Esophagus muscularis mucosa (tissue), 4 donors: ENCODE measurements around the gene C1orf216. TPM values are rescaled to one million over a fixed set of nuclear protein-coding genes. Genes with fewer than 3 reads are reported as not detected.
"Not testable (repeated sequence)": the region's sequence is repeated elsewhere in the genome, so short reads cannot be mapped to it uniquely, and the experiment has no call there.

Experiments used
- DNase-seq: peaks from one replicate; pipeline ENCODE4 v3.0.0-alpha.2; 2017; ENCODE audit errors: extremely low spot score
- H3K27ac ChIP-seq, 4 donors: fragments of 200-600 bp; sonication (generic); replicated peaks in 1 of 4; 1 replicate in 3 of 4; 2 replicates in 1 of 4; pipeline ENCODE4 v1.5.1; 2016 to 2019; ENCODE audit warnings: mild to moderate bottlenecking in 1 of 4
- H3K27me3 ChIP-seq, 4 donors: fragments of 200-600 bp; sonication (generic); one replicate each; pipeline versions ENCODE4 v1.5.1 to v1.6.0; 2016 to 2019
- H3K36me3 ChIP-seq, 4 donors: fragments of 200-600 bp; sonication (generic); one replicate each; pipeline ENCODE4 v1.5.1; 2016 to 2019
- H3K4me1 ChIP-seq, 4 donors: fragments of 200-600 bp; sonication (generic); one replicate each; pipeline ENCODE4 v1.5.1; 2016 to 2019
- H3K4me3 ChIP-seq, 4 donors: fragments of 200-600 bp; sonication (generic); 1 replicate in 2 of 4; 2 replicates in 2 of 4; pipeline ENCODE4 v1.5.1; 2016 to 2019; ENCODE audit warnings: mild to moderate bottlenecking in 4 of 4, moderate library complexity in 1 of 4
- H3K9me3 ChIP-seq, 4 donors: fragments of 200-600 bp; sonication (generic); 1 replicate in 3 of 4; 2 replicates in 1 of 4; pipeline ENCODE4 v1.5.1; 2016 to 2019
- CTCF ChIP-seq, 3 experiments: fragments of 200-600 bp in 2 of 3; fragments of 450-650 bp in 1 of 3; sonication (generic) in 2 of 3; IDR thresholded peaks; one replicate each; pipeline ENCODE4 v1.5.1; 2017 to 2019; ENCODE audit warnings: antibody characterized with exemption in 3 of 3, mild to moderate bottlenecking in 2 of 3, moderate library complexity in 1 of 3
- EP300 ChIP-seq: sonication (generic); formaldehyde crosslinking; IDR thresholded peaks from one replicate; pipeline ENCODE4 v1.6.1; 2017; ENCODE audit warnings: antibody characterized with exemption
- POLR2A ChIP-seq: fragments of 450-650 bp; IDR thresholded peaks from one replicate; pipeline ENCODE4 v1.6.1; 2017; ENCODE audit warnings: antibody characterized with exemption, moderate library complexity, mild to moderate bottlenecking, low read depth
- POLR2AphosphoS5 ChIP-seq, 2 donors: sonication (generic); formaldehyde crosslinking; IDR thresholded peaks; one replicate each; pipeline ENCODE4 v1.6.1; 2017; ENCODE audit warnings: antibody characterized with exemption in 2 of 2
- WGBS: methylation state at CpG from one replicate; pipeline ENCODE4 v1.1.5; 2018; 5-methylcytosine and 5-hydroxymethylcytosine counted together
- intact Hi-C: fragments of 100-400 bp; cut with DNase I; formaldehyde crosslinking; loops from one replicate; pipeline ENCODE4 v1.15.1; 2023
- total RNA-seq, 4 donors: library from RNA; depleted of rRNA; stranded (reverse); fragments of >200 nt; gene quantifications; one replicate each; pipeline versions ENCODE4 v1.1.0 to v1.2.1, GENCODE V29; 2016

Gene C1orf216
- total RNA-seq, 4 donors from 2014 or later, result 20.5 to 33.2 (median 28.2) TPM

GRCh38 chr1:35691571-35692220 lies 27.0 kb downstream of the C1orf216 start:
- Histone ChIP-seq H3K27ac (no peak overlapping the region), H3K36me3 (no peaks in the 10 kb centered on the region), H3K4me1 (no peaks in the 10 kb centered on the region), H3K27me3 (peaks cover 0 to 20% (median 0%) of the 10 kb centered on the region in 4 donors), H3K4me3 (no peak overlapping the region), H3K9me3 (no peaks in the 10 kb centered on the region)
- no peak for DNase-seq
- intact Hi-C loops, result no loop called here
- no peak for TF ChIP-seq CTCF (IDR thresholded peaks at IDR 0.05)
- TF ChIP-seq POLR2AphosphoS5 (IDR thresholded peaks at IDR 0.05), result no peak
- no peak for TF ChIP-seq EP300
- no peak for TF ChIP-seq POLR2A
- 75% methylated on average over 8 of the region's 8 CpGs for WGBS

- peaks cover 0 to 19% (median 0%) of the 10 kb centered on the region in 4 donors for H3K27me3 ChIP-seq
- 47% methylated on average over 9 of the region's 9 CpGs for WGBS
Observed at GRCh38 chr1:35691080-35691479, 27.6 kb downstream of the C1orf216 start.

GRCh38 chr1:35690103-35690502 lies 28.6 kb downstream of the C1orf216 start:
- H3K9me3 ChIP-seq, H3K27me3 ChIP-seq, H3K36me3 ChIP-seq, DNase-seq, H3K4me3 ChIP-seq, H3K27ac ChIP-seq, intact Hi-C loops, H3K4me1 ChIP-seq: not testable (repeated sequence)
- 86% methylated on average over 4 of the region's 4 CpGs for WGBS

More at GRCh38 chr1:35691080-35691479, 27.6 kb downstream of the C1orf216 start:
- no peak for DNase-seq
- Histone ChIP-seq H3K27ac (no peak overlapping the region), H3K4me3 (no peak overlapping the region), H3K4me1 (no peaks in the 10 kb centered on the region), H3K9me3 (no peaks in the 10 kb centered on the region), H3K36me3 (no peaks in the 10 kb centered on the region)
- TF ChIP-seq CTCF (IDR thresholded peaks at IDR 0.05) (no peak), POLR2AphosphoS5 (IDR thresholded peaks at IDR 0.05) (no peak), EP300 (no peak), POLR2A (no peak)
- intact Hi-C loops, result no loop called here

GRCh38 chr1:35688161-35688560 lies 30.5 kb downstream of the C1orf216 start:
- DNase-seq, result no peak
- 88% methylated on average over 5 of the region's 5 CpGs for WGBS
- no peak for TF ChIP-seq POLR2A
- no peak for TF ChIP-seq POLR2AphosphoS5 (IDR thresholded peaks at IDR 0.05)
- TF ChIP-seq EP300, result no peak
- TF ChIP-seq CTCF (IDR thresholded peaks at IDR 0.05), result no peak
- Histone ChIP-seq H3K36me3 (no peaks in the 10 kb centered on the region), H3K27ac (no peak overlapping the region), H3K4me3 (no peak overlapping the region), H3K9me3 (no peaks in the 10 kb centered on the region), H3K27me3 (peaks cover 0 to 8% (median 0%) of the 10 kb centered on the region in 4 donors), H3K4me1 (no peaks in the 10 kb centered on the region)
- intact Hi-C loops, result no loop called here

GRCh38 chr1:35683012-35683411 lies 35.7 kb downstream of the C1orf216 start:
- H3K36me3 ChIP-seq, result no peaks in the 10 kb centered on the region
- no peaks in the 10 kb centered on the region for H3K9me3 ChIP-seq
- H3K27ac ChIP-seq, result no peak overlapping the region
- TF ChIP-seq EP300 (no peak), CTCF (IDR thresholded peaks at IDR 0.05) (no peak), POLR2AphosphoS5 (IDR thresholded peaks at IDR 0.05) (no peak), POLR2A (no peak)
- DNase-seq, result no peak
- H3K4me3 ChIP-seq, result no peak overlapping the region
- intact Hi-C loops, result no loop called here
- H3K4me1 ChIP-seq, result no peaks in the 10 kb centered on the region
- peaks cover 0 to 19% (median 0%) of the 10 kb centered on the region in 4 donors for H3K27me3 ChIP-seq
- 56% methylated on average over 5 of the region's 5 CpGs for WGBS
